ENCODE measurements around the gene ARSD.
A peak's percentile ranks its signal among the peaks of the same experiment; 100 is the strongest.
"Not testable (repeated sequence)": the region's sequence is repeated elsewhere in the genome, so short reads cannot be mapped to it uniquely, and the experiment has no call there.

The ARSD gene, protein sequence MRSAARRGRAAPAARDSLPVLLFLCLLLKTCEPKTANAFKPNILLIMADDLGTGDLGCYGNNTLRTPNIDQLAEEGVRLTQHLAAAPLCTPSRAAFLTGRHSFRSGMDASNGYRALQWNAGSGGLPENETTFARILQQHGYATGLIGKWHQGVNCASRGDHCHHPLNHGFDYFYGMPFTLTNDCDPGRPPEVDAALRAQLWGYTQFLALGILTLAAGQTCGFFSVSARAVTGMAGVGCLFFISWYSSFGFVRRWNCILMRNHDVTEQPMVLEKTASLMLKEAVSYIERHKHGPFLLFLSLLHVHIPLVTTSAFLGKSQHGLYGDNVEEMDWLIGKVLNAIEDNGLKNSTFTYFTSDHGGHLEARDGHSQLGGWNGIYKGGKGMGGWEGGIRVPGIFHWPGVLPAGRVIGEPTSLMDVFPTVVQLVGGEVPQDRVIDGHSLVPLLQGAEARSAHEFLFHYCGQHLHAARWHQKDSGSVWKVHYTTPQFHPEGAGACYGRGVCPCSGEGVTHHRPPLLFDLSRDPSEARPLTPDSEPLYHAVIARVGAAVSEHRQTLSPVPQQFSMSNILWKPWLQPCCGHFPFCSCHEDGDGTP
- 20.0 to 48.7 (median 36.9) reads per million in 18 experiments for total RNA-seq

DNA sequence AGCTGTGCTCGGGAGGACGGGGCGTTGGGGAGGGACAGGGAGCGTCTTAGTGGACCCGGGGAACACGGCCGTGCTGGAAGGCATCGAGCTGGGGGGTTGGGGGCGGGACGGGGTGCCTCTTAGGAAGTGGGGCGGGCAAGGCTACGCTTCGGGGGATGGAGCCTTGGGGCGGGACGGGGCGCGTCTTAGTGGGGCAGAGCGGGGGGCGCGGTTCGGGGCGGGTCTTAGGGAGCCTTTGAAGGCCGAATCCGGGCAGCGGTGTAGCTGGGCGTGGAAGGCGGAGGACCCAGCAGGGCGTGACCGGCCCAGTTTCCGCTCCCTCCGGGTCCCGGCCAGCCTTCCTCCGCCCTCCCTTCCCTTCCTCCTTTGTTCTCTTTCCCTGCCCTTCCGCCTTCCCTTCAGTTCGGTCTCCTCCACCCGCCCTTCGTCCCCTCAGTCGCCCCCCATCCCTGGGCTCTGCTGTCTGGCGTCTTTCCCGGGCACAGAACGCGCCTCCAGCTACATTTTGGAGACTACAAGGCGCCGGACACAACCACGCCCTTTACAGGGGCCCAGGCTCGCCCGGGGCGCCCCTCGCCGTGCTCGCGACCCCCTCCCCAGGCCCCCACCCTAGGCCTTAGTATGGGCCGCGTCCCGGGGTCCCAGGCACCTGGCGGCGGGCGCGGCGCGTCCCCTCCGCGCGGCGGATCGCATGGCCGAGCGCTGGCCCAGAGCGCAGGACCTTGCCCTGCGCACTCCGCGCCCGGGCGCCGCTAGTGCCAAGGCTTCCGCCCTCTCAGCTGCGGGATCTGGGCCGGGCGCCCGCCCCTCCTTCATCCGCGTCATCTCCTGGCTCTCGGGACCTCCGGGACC is at the start of gene ARSD:
TSS of gene ARSD (minus strand) at position 757 of the 852 bp plus-strand sequence. CDS start at position 693, 64 bp downstream.
- DNase-seq = peak; percentile 90 to 93

DNA sequence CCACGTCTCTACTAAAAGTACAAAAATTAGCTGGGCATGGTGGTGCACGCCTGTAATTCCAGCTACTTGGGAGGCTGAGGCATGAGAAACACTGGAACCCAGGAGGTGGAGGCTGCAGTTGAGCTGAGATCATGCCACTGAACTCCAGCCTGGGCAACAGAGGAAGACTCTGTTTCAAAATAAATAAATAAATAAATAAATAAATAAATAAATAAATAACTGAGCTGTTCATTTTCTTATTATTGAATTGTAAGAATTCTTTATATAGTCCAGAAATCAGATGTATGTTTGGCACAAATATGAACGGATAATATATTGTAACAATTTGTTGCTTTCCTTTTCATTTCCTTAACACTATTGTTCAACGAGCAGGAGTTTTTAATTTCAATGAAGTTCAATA is 49.5 kb upstream of the ARSD start:
- not testable (repeated sequence) for DNase-seq

DNA sequence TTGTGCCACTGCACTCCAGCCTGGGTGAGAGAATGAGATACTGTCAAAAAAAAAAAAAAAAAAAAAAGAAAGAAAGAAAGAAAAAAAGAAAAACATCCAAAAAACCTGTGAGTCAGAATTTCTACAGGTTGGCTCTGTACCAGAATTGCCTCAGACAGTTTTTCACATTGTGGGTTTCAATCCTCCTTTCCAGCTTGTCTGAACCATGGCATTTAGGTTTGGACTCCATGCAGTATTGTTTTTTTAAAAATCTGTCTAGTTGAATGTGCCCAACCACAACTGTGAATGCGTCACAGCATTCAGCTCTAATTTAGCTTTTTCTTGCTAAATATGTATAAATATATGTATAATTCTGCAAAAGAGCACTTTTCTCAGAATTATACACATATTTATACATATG is 45.8 kb upstream of the ARSD start:
- DNase-seq = no peak

DNA sequence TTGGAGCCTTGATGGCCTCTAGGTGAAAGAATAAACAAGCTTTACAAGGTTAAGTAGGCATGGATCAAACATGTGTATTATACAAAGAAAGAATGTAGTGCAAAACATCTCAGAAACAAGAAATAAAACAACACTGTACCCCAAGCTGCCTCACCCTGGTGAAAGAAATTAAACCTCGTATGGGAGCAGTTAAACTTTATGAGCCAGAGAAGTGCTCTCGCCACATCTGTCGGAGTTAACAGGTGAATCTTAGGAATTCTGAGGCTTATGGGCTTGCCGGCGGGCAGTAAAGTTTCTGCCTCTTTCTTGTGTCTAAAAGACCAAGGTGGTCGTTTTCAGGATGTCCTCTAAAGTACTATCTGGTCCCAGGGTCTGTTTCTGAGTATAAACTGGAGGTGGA is 43.3 kb upstream of the ARSD start:
- DNase-seq = no peak

DNA sequence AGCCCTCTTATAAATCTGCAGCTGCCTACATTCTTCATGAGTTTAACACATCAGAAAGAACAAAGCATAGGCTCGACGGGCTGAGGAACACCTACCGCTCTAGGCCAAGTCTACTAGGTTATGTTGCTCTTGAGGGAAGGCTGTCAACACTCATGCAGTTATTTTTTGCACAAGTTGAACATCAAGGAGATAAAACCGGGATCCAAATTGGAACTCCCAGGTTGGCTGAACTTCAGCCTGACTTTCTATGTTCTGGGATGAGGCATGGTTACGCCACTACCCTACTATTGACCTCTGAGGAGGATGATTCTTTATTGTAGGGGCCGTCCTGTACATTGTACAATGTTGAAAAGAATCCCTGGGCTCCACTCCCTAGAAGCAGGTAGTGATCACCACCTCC is 39.9 kb upstream of the ARSD start:
- no peak for DNase-seq

DNA sequence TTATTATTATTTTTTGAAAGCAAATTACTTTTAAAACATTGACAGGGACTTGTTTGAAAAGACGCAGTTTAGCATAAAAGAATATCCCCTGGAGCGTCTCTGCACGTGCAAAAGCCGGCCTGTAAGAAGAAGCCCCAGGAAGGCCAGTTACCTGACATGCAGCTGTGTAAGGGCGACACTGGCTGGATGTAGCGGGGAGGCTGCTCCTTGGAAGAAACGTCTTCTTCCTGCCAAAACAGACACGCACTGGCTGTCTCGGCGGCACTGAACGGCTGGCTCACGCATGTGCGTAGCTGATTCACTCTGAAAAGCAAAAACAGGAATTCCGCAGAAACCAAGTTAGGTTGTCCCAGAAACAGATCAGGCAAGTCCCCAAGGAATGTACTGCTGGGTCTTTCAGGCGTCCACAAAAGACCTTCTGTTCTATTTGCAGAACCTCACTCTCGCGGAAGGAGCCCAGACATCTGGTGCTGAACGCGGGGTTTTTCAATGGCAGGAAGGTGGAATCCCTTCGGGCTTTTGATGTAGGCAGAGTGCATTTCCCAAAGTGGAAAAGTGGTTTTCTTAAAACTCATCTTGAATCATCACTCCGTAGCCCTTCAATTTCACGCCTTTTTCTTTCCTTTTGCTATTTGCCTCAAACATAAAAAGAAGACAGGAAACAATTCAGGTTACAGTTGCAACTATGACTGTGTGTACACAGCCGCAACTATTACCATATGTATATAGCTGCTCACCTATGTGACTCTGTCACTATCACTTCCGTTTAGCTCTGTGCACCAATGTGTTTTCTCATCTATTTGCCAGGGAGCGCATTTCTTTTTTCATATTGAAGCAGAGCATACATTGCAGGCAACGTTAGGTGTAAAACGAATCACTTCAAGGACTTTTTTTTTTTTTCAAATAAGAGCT is 39.1 kb upstream of the ARSD start:
- peak in 1 of 2 donors; percentile 6 for DNase-seq

DNA sequence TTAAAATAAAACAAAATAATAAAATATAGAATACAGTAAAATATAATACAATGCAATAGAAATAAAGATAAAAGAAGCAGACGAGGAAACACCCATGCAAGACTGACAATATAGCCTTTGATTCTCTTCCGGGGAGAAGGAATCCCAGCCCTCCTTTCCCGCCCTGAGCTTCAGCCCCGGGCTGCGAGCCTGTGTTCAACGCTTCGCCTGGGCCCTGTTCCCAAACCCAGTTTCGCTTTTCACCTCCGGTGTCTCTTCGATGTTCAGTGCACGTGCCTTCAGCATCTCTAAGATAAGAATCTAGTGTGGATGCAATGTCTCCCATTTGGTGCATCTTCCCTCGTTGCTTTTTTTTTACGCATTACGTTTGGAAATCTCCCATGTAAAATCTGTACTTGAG is 38.4 kb upstream of the ARSD start:
- DNase-seq = no peak

DNA sequence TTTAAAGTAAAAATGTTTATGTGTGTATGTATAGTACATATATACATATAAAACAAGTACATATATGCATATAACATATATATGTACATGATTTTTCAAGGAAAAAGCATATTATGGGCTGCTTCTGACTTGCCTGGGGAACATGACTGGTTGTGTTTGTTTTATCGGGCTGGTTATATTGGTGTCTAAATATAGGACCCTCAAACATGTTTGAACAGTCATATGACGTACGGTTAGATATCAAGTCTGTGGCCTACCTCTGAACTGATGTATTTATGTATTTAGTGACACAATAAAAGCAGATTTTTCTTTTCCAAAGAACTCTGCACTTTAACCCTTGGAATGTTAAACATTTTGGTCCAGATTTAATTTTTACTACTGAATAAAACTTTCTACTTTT is 37.9 kb upstream of the ARSD start:
- DNase-seq = no peak

DNA sequence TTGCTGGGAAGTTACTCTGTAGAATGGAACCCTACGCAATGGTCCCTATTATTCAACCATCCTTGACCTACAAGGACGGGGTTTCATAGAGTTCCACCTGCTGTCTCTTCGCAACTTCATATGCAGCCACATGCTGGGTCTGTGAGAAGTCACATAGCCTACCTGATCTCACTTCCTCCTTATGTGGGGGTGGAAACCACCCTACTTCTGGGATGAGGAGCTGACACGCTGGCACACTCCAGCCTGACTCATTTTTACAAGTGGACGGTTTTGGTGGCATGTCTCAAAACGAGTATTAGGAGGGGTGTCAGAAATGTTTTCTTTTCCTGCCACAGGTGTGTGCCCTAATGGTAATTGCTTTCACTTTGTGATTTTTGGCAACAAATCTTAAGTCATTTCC is 36.8 kb upstream of the ARSD start:
- peak in 1 of 2 donors; percentile 2 for DNase-seq

DNA sequence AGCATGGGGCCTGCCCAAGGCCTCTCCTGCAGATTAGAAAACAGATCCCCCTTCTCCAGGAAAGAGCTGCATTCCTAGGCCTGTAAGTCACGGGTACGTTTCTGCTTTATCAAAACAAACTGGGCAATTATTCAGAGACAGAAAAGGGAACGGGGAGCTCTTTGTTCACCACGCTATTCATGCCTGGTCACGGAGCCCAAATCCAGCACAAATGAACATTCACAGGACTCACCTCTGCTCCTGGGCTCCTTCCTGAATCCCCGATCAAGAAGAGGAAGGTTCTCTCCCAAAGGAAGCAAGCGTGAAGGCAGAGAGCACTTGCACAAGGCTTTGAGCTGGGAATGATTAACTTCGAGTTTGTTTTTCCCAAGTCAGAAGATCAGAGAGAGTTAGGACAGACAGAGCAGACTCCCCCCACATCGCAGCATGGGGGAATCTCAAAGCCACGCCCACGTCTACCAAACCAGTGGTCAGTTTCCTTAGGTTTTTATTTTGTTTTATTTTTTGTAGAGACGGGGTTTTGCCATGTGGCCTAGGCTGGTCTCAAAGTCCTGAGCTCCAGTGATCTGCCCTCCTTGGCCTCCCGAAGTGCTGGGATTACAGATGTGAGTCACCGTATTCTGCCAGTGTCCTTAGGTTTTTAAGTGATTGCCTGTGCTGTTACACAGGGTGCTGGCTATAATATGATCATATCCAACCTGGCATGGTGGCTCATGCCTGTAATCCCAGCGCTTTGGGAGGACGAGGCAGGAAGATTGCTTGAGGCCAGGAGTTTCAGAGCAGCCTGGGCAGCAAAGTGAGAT is 35.1 kb upstream of the ARSD start:
- not testable (repeated sequence) for DNase-seq

DNA sequence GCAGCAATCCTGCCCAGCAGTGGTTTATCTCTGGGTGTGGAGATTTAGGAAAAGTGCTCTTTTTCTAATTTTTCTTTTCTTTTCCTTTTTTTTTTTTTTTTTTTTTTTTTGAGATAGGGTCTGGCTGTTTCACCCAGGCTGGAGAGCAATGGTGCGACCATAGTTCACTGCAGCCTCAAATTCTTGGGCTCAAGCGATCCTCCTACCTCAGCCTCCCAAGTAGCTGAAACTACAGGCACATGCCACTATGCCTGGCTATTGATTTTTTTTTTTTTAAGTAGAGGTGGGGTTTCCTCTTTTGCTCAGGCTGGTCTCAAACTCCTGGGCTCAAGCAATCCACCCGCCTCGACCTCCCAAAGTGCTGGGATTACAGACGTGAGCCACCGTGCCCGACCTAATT is 34.3 kb upstream of the ARSD start:
- not testable (repeated sequence) for DNase-seq

DNA sequence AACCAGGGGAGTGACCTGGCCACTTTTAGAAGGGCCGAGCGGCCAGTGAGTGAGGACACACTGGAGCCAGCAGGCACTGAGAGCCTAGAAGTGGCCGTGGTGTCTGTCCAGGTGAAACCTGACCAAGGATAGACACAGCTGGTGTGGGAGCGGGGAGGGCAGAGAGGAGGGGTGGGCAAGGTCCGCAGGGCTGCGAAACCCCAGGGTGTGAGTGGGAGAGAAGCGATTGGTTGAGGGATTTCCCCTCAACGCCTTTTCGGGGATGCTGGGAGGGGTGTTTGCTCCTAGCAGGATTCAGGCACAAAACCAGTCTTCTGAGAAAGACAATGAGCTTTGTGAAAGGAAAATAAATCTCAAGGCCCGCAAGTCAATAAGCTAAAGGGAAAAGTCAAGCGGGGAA is 33.2 kb upstream of the ARSD start:
- no peak for DNase-seq

DNA sequence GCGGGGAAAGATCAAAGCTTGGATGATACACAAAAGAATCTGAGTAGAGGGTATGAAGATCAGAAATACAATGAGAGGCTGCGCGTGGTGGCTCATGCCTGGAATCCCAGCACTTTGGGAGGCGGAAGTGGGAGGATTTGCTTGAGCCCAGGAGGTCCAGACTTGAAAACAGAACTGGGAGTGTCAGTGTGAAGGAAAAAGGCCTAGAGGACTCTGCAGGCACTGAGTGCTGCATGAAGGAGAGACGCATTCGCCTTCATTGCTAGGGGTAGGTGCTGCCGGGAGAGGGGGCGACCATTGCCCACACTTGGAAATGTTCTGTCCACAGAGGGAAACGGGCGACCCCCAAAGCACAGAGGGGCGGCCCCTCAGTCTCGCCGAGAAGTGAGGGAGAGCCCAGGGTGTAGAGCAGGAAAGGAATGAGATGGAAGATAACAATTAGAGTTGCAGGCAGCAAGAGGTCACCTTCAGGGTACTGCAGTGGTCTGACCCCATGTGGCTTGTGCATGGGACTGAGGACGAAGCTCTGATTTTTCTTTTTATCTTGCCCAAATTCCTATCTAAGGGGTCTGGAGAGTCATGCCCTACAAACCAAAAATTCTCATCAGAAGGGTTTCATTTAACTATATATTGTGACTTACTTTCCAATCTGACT is 31.8 kb upstream of the ARSD start:
- no peak for DNase-seq

DNA sequence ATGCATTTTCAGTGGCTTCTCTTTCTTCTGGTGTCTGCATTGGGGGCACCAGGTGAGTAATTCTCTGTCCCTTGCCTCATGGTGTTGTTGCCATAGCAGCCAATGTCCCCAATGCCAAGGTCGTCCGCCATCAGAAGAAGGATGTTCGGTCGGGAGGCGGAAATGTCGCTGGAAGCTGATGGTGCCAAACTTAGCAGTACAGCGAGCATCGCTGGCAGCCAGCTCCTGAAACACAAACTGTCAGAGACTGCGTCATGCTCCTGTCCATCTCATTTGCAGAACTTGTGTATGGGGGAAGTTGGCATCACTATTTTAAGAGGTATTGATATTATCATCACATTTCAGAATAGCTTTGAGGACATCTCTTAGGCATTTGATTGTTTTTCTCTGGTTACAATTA is 29.1 kb upstream of the ARSD start:
- no peak for DNase-seq

DNA sequence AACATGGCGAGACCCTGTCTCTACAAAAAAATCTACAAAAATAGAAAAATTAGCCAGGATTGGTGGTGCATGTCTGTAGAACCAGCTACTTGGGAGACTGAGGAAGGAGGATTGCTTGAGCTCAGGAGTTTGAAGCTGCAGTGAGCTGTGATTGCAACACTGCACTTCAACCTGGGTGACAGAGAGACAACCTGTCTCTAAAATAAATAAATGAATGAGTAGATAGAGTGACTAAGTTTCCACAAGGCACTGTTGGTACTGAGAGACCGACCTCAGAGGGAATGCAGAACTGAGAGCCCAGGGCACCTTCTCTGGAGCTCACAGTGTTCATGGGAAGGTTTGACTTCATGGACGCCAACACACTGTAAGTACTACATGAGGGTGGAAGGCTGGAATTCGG is 26.7 kb upstream of the ARSD start:
- DNase-seq = no peak

DNA sequence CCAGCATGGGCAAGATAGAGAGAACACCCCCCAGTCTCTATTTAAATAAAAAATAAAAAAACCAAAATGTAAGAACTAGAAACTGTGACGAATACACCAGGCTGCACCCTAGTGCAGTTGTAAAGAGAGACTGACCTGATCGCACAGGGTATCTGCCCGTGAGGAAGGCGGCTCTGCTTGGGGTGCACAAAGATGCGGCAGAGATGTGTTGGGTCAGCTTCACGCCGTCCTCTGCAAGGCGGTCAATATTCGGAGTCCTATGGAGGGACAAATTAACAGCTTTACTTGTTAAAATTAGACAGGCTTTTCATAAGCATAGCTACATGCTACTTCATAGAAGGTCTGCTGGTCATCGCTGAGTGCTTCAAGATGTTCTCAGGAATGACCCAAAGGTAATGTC is 26.1 kb upstream of the ARSD start:
- DNase-seq = no peak

DNA sequence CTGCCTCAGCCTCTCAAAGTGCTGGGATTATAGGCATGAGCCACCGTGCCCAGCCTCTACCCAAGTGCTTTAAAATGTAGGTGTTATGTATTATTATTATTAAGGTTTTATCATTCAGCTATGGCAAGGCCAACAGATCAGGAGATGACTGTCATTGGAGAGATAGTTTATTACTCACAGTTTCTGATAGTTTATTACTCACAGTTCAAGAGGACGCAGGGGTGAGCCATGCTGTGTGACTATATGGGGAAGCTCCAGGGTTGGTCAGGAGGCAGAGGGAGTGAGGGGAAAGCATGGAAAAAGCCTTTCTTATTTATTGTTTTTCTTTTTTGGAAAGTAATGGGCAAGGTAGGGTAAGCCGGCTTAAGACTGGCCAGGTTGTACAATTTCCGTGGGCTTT is 25.4 kb upstream of the ARSD start:
- no peak for DNase-seq

DNA sequence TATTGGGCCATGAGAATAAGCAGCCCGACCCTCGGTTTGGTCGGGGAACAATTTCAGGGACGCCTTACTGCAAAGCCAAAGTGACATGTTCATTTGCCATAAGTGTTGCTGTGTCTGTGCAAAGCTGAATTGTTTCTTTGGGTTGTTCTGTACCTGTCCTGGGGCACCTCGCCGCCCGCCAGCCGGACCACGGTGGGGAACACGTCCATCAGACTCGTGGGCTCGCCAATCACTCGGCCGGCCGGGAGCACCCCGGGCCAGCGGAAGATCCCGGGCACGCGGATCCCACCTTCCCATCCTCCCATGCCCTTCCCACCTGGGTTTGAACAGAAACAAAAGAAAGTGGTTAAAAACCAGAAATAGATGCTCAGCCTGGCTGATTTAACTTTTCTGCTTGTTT is 8.8 kb upstream of the ARSD start:
- not testable (repeated sequence) for DNase-seq

DNA sequence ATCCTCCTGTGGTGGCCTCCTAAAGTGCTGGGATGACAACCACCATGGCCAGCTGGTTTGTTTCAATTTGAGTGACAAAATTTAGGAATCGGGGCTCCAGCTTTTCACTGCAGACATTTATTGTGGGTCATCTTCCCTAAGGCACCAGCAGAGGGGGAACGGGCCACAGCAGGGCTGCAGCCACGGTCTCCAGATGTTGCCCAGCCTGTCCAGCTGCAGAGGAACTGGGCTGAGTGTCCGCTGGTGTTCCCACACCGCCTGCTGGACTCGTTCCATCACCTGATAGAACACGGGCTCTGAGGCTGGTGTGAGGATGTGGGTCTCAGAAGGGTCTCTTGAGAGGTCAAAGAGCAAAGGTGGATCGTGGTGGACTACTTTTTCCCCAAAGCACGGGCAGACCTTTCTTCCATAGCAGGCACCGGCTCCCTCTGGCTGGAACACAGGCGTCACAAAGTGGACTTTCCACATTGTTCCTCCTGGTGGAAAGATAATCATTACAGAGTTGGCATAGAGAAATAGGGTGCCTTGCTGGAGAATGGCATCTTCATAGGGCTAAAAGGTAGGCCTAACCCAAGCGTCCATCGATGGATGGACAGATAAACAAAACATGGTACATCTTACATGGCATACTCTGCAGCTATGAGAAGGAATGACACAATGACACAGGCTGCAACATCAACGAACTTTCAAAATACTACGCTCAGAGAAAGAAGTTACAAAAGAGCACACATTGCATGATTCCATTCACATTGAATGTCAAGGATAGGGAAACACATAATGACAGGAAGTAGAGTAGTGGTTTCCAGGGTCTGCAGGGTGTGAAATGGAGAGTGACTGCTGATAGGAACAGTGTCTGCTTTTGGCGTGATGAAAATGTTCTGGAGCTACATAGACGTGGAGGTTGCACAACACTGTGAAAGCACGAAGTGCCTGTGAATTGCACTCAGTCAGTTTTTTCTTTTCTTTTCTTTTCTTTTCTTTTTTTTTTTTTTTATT is 5.9 kb upstream of the ARSD start:
- DNase-seq = peak; percentile 70 to 87
